HepG2 (cell line): ENCODE results near the gene AANAT. TPM values are rescaled to one million over a fixed set of nuclear protein-coding genes. Genes with fewer than 3 reads are reported as not detected.

Experiments
- AHDC1 ChIP-seq: sonication (generic); formaldehyde crosslinking; IDR thresholded peaks from 2 replicates; pipeline ENCODE4 v1.5.1; 2020; ENCODE audit warnings: mild to moderate bottlenecking, missing genetic modification reagents, borderline replicate concordance
- ATAD3A ChIP-seq: sonication (generic); formaldehyde crosslinking; IDR thresholded peaks from 2 replicates; pipeline ENCODE4 v1.4.0; 2020; ENCODE audit warnings: missing genetic modification reagents
- CENPT ChIP-seq: sonication (generic); formaldehyde crosslinking; IDR thresholded peaks from 2 replicates; pipeline ENCODE4 v1.8.0; 2022; ENCODE audit warnings: low read depth, mild to moderate bottlenecking, moderate library complexity, missing genetic modification reagents
- ELF3 ChIP-seq: IDR thresholded peaks from 2 replicates; pipeline ENCODE4 v1.6.1; 2016; ENCODE audit warnings: missing genetic modification reagents, missing compliant biosample characterization
- HNRNPLL ChIP-seq: fragments of 200-400 bp; formaldehyde crosslinking; IDR thresholded peaks from 2 replicates; pipeline ENCODE4 v1.6.1; 2017; ENCODE audit warnings: mild to moderate bottlenecking, low read depth, low read length; ENCODE audit not compliant: poor library complexity, severe bottlenecking
- HOXA3 ChIP-seq: sonication (generic); formaldehyde crosslinking; IDR thresholded peaks from 2 replicates; pipeline ENCODE4 v1.5.0; 2020; ENCODE audit warnings: missing genetic modification reagents
- IRX3 ChIP-seq: sonication (generic); formaldehyde crosslinking; IDR thresholded peaks from 2 replicates; pipeline ENCODE4 v1.8.1; 2023; ENCODE audit warnings: mild to moderate bottlenecking, low read depth, missing genetic modification reagents, borderline replicate concordance
- KDM3A ChIP-seq: IDR thresholded peaks from 2 replicates; pipeline ENCODE4 v1.6.1; 2018; ENCODE audit warnings: low read depth, missing compliant biosample characterization
- KMT2B ChIP-seq: IDR thresholded peaks from 2 replicates; pipeline ENCODE4 v1.6.1; 2016; ENCODE audit warnings: missing genetic modification reagents, missing compliant biosample characterization
- MIER2 ChIP-seq: IDR thresholded peaks from 2 replicates; pipeline ENCODE4 v1.6.1; 2016; ENCODE audit warnings: missing biosample characterization, missing genetic modification reagents
- NCOA5 ChIP-seq: sonication (generic); formaldehyde crosslinking; IDR thresholded peaks from 2 replicates; pipeline ENCODE4 v1.4.0; 2020; ENCODE audit warnings: missing genetic modification reagents
- NFE2L2 ChIP-seq: fragments of 150-350 bp; IDR thresholded peaks from 2 replicates; pipeline ENCODE4 v1.6.1; 2014; ENCODE audit warnings: low read length
- NFYC ChIP-seq: IDR thresholded peaks from 2 replicates; pipeline ENCODE4 v1.6.1; 2016; ENCODE audit warnings: missing genetic modification reagents, missing compliant biosample characterization
- NRL ChIP-seq: sonication (generic); formaldehyde crosslinking; IDR thresholded peaks from 2 replicates; pipeline ENCODE4 v1.5.0; 2020; ENCODE audit warnings: missing genetic modification reagents, mild to moderate bottlenecking, moderate library complexity, borderline replicate concordance
- PAF1 ChIP-seq: IDR thresholded peaks from 2 replicates; pipeline ENCODE4 v1.6.1; 2016; ENCODE audit warnings: missing genetic modification reagents, missing compliant biosample characterization
- RARA ChIP-seq: IDR thresholded peaks from 2 replicates; pipeline ENCODE4 v1.6.1; 2016; ENCODE audit warnings: missing genetic modification reagents, missing compliant biosample characterization
- SSRP1 ChIP-seq: IDR thresholded peaks from 2 replicates; pipeline ENCODE4 v1.6.1; 2016; ENCODE audit warnings: control low read depth
- TFAP4 ChIP-seq: sonication (generic); IDR thresholded peaks from 2 replicates; pipeline ENCODE4 v1.6.1; 2016; ENCODE audit warnings: low read depth, borderline replicate concordance
- ZNF251 ChIP-seq: sonication (generic); formaldehyde crosslinking; IDR thresholded peaks from 2 replicates; pipeline ENCODE4 v1.9.0; 2021; ENCODE audit warnings: mild to moderate bottlenecking, missing genetic modification reagents
- ZNF451 ChIP-seq: sonication (generic); formaldehyde crosslinking; IDR thresholded peaks from 2 replicates; pipeline ENCODE4 v1.5.0; 2020; ENCODE audit warnings: mild to moderate bottlenecking, missing genetic modification reagents
- ZNF501 ChIP-seq: sonication (generic); formaldehyde crosslinking; IDR thresholded peaks from 2 replicates; pipeline ENCODE4 v1.5.1; 2020; ENCODE audit warnings: mild to moderate bottlenecking, moderate library complexity, missing genetic modification reagents
- ZNF512 ChIP-seq: sonication (generic); formaldehyde crosslinking; IDR thresholded peaks from 2 replicates; pipeline ENCODE4 v1.4.0; 2020; ENCODE audit warnings: mild to moderate bottlenecking, missing genetic modification reagents
- ZNF580 ChIP-seq: IDR thresholded peaks from 2 replicates; pipeline ENCODE4 v1.6.1; 2016; ENCODE audit warnings: low read depth, borderline replicate concordance
- polyA plus RNA-seq, 8 experiments: library from polyadenylated mRNA; depleted of rRNA in 3 of 8; stranded (reverse) in 7 of 8; unstranded in 1 of 8; fragments of >200 nt; fragmentation: Illumina TruSeq in 4 of 8; extraction: Trizol in 4 of 8; gene quantifications; 2 replicates each; pipeline versions ENCODE4 v1.2.1 to v1.2.3, GENCODE V29; 2011 to 2016; ENCODE audit warnings: low read depth in 4 of 8, missing spikeins in 1 of 8, mixed read lengths in 1 of 8; ENCODE audit not compliant: insufficient read depth in 1 of 8
- total RNA-seq, 5 experiments: library from RNA; depleted of rRNA; stranded (reverse); fragments of >200 nt; fragmentation: Illumina TruSeq; extraction: Trizol; gene quantifications; 2 replicates each; pipeline ENCODE4 v1.2.3, GENCODE V29; 2016; ENCODE audit warnings: low read depth in 1 of 5

Gene AANAT
- total and polyA plus RNA-seq, 2 of the 13 experiments (the other 11 are each of a cell fraction or from before 2014, with no cell fraction given): 0.07 TPM; not detected in 1

GRCh38 chr17:76501018-76501826 lies 33.8 kb downstream of the AANAT start, which contains the start of gene RHBDF2 (continued):
- TF ChIP-seq AHDC1 (CRISPR knock-in tag): no peak
- no peak for TF ChIP-seq KDM3A (CRISPR knock-in tag)
- TF ChIP-seq ZNF580 (CRISPR knock-in tag): 0 out of 2 replicates have a peak, but pooled peaks have one; percentile 52
- peak; percentile 84 for TF ChIP-seq HNRNPLL
- TF ChIP-seq ATAD3A: no peak
- no peak for TF ChIP-seq ZNF501 (CRISPR knock-in tag)
- peak; percentile 47; the same call in 1 of the 2 replicates for TF ChIP-seq CENPT (CRISPR knock-in tag)
- peak; percentile 90 for TF ChIP-seq TFAP4
- no peak for TF ChIP-seq ZNF251 (CRISPR knock-in tag)
- peak; percentile 11; the same call in 1 of the 2 replicates for TF ChIP-seq HOXA3 (CRISPR knock-in tag)
- peak; percentile 47; the same call in 1 of the 2 replicates for TF ChIP-seq NRL (CRISPR knock-in tag)
- TF ChIP-seq ZNF451: peak; percentile 62; the same call in 1 of the 2 replicates
- TF ChIP-seq SSRP1 (CRISPR knock-in tag): 0 out of 2 replicates have a peak, but pooled peaks have one; percentile 39
- TF ChIP-seq IRX3 (CRISPR knock-in tag): no peak
- TF ChIP-seq NFYC: no peak
- TF ChIP-seq KMT2B (CRISPR knock-in tag): no peak
- peak; percentile 28; the same call in 1 of the 2 replicates for TF ChIP-seq ELF3 (CRISPR knock-in tag)
- TF ChIP-seq NFE2L2: no peak
- no peak for TF ChIP-seq MIER2 (CRISPR knock-in tag)
- TF ChIP-seq NCOA5 (CRISPR knock-in tag): no peak
- TF ChIP-seq ZNF512: 0 out of 2 replicates have a peak, but pooled peaks have one; percentile 73
- no peak; the same call in 1 of the 2 replicates for TF ChIP-seq RARA (CRISPR knock-in tag)
- TF ChIP-seq PAF1 (CRISPR knock-in tag): no peak
